ENCODE results near the gene VPS50. TPM values are rescaled to one million over a fixed set of nuclear protein-coding genes. Genes with fewer than 3 reads are reported as not detected.
"Not testable (repeated sequence)": the region's sequence is repeated elsewhere in the genome, so short reads cannot be mapped to it uniquely, and the experiment has no call there.

Gene VPS50
- total and polyA plus RNA-seq, 4 donors = 4.0 to 18.2 (median 11.9) TPM

DNA sequence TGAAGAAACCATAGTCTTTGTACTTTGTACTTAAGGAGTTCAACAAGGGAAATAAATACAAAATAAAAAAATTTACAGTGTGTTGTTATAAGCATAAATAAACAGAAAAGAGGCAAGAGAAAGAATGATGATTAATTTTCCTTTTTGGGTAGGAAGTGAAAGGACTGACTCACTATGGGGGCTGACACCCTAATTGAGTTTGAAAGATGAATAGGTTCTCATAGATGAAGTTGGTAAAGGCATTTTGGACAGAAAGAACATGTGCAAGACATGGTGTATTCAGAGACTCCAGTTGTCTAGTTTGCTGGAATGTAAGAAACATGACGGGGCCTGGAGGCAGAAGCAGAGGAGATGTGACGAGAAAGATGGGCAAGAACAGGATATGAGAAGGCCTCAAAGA lies 83.7 kb downstream of the VPS50 start:
- no peak for DNase-seq (ENCODE audit: low spot score)
- Histone ChIP-seq H3K4me1 (ENCODE audit: control insufficient read depth in 4 of 4, insufficient read depth in 4 of 4, low read length in 3 of 4) (no peaks in the 10 kb centered on the region), H3K9me3 (ENCODE audit: control insufficient read depth in 4 of 4, low read length in 3 of 4) (no peaks in the 10 kb centered on the region), H3K27ac (ENCODE audit: low read depth in 1 of 2, low read length in 2 of 2) (no peak overlapping the region), H3K4me3 (ENCODE audit: low read depth in 1 of 3, low read length in 3 of 3) (no peak overlapping the region), H3K27me3 (ENCODE audit: control insufficient read depth in 4 of 4, insufficient read depth in 4 of 4, low read length in 3 of 4) (no peaks in the 10 kb centered on the region), H3K36me3 (ENCODE audit: control insufficient read depth in 4 of 4, insufficient read depth in 3 of 4, low read depth in 1 of 4, low read length in 3 of 4) (peaks cover 0 to 19% (median 9%) of the 10 kb centered on the region in 4 donors), H3K9ac (ENCODE audit: low read depth in 1 of 2, low read length in 2 of 2) (no peak overlapping the region)
- 95% methylated on average over 2 of the region's 2 CpGs for WGBS
- no peak for TF ChIP-seq TAF1 (conservative IDR thresholded peaks at IDR 0.05)

- peaks cover 0 to 21% (median 10%) of the 10 kb centered on the region in 4 donors for H3K36me3 ChIP-seq (ENCODE audit: control insufficient read depth in 4 of 4, insufficient read depth in 3 of 4, low read depth in 1 of 4, low read length in 3 of 4)
- TF ChIP-seq EGR1 (IDR thresholded peaks at IDR 0.05; ENCODE audit: low read depth in 2 of 2) = no peak
- TF ChIP-seq, protein P1, sequence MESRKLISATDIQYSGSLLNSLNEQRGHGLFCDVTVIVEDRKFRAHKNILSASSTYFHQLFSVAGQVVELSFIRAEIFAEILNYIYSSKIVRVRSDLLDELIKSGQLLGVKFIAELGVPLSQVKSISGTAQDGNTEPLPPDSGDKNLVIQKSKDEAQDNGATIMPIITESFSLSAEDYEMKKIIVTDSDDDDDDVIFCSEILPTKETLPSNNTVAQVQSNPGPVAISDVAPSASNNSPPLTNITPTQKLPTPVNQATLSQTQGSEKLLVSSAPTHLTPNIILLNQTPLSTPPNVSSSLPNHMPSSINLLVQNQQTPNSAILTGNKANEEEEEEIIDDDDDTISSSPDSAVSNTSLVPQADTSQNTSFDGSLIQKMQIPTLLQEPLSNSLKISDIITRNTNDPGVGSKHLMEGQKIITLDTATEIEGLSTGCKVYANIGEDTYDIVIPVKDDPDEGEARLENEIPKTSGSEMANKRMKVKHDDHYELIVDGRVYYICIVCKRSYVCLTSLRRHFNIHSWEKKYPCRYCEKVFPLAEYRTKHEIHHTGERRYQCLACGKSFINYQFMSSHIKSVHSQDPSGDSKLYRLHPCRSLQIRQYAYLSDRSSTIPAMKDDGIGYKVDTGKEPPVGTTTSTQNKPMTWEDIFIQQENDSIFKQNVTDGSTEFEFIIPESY (IDR thresholded peaks at IDR 0.05) = no peak
- no peaks in the 10 kb centered on the region for H3K4me1 ChIP-seq (ENCODE audit: control insufficient read depth in 4 of 4, insufficient read depth in 4 of 4, low read length in 3 of 4)
- no peak overlapping the region for H3K9ac ChIP-seq (ENCODE audit: low read depth in 1 of 2, low read length in 2 of 2)
- H3K27me3 ChIP-seq (ENCODE audit: control insufficient read depth in 4 of 4, insufficient read depth in 4 of 4, low read length in 3 of 4) = no peaks in the 10 kb centered on the region
- H3K27ac ChIP-seq (ENCODE audit: low read depth in 1 of 2, low read length in 2 of 2) = no peak overlapping the region
- H3K4me3 ChIP-seq (ENCODE audit: low read depth in 1 of 3, low read length in 3 of 3) = no peak overlapping the region
- no peaks in the 10 kb centered on the region for H3K9me3 ChIP-seq (ENCODE audit: control insufficient read depth in 4 of 4, low read length in 3 of 4)
- DNase-seq (ENCODE audit: low spot score) = no peak
These were observed 84.6 kb downstream of the VPS50 start for GRCh38 chr7:93316730-93317129.

DNA sequence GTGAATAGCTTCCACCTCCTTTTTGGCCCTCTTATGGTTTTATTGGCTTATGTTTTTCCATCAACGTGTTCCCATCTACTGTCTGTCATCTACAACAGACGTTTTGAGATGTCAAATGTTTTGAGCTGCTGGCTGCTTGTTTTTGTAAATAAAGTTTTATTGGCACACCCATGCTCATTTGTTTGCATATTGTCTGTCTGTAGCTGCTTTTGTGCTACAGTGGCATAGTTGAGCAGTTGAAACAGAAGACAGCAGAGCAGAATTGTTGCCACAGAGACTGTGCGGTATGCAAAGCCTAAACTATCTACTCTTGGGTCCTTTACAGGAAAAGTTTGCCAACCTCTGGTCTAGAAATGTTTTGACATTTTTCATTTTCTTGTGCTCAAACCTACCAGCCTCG lies 88.7 kb downstream of the VPS50 start:
- DNase-seq (ENCODE audit: low spot score) = no peak
- TF ChIP-seq, protein P2, sequence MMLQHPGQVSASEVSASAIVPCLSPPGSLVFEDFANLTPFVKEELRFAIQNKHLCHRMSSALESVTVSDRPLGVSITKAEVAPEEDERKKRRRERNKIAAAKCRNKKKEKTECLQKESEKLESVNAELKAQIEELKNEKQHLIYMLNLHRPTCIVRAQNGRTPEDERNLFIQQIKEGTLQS (IDR thresholded peaks at IDR 0.05) = no peak
- TF ChIP-seq, protein P1 (IDR thresholded peaks at IDR 0.05) = no peak
- TF ChIP-seq SP1 (IDR thresholded peaks at IDR 0.05) (no peak), TAF1 (conservative IDR thresholded peaks at IDR 0.05) (no peak), NR2F2 (IDR thresholded peaks at IDR 0.05) (no peak), HNF4G (IDR thresholded peaks at IDR 0.05) (no peak), FOXA2 (IDR thresholded peaks at IDR 0.05) (no peak), YY1 (IDR thresholded peaks at IDR 0.05) (no peak)
- TF ChIP-seq, protein P3, sequence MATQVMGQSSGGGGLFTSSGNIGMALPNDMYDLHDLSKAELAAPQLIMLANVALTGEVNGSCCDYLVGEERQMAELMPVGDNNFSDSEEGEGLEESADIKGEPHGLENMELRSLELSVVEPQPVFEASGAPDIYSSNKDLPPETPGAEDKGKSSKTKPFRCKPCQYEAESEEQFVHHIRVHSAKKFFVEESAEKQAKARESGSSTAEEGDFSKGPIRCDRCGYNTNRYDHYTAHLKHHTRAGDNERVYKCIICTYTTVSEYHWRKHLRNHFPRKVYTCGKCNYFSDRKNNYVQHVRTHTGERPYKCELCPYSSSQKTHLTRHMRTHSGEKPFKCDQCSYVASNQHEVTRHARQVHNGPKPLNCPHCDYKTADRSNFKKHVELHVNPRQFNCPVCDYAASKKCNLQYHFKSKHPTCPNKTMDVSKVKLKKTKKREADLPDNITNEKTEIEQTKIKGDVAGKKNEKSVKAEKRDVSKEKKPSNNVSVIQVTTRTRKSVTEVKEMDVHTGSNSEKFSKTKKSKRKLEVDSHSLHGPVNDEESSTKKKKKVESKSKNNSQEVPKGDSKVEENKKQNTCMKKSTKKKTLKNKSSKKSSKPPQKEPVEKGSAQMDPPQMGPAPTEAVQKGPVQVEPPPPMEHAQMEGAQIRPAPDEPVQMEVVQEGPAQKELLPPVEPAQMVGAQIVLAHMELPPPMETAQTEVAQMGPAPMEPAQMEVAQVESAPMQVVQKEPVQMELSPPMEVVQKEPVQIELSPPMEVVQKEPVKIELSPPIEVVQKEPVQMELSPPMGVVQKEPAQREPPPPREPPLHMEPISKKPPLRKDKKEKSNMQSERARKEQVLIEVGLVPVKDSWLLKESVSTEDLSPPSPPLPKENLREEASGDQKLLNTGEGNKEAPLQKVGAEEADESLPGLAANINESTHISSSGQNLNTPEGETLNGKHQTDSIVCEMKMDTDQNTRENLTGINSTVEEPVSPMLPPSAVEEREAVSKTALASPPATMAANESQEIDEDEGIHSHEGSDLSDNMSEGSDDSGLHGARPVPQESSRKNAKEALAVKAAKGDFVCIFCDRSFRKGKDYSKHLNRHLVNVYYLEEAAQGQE (IDR thresholded peaks at IDR 0.05) = no peak
- no peak overlapping the region for H3K9ac ChIP-seq (ENCODE audit: low read depth in 1 of 2, low read length in 2 of 2)
- no peaks in the 10 kb centered on the region for H3K4me1 ChIP-seq (ENCODE audit: control insufficient read depth in 4 of 4, insufficient read depth in 4 of 4, low read length in 3 of 4)
- H3K27me3 ChIP-seq (ENCODE audit: control insufficient read depth in 4 of 4, insufficient read depth in 4 of 4, low read length in 3 of 4) = no peaks in the 10 kb centered on the region
- 98% methylated on average over 4 of the region's 4 CpGs for WGBS
- H3K27ac ChIP-seq (ENCODE audit: low read depth in 1 of 2, low read length in 2 of 2) = no peak overlapping the region
- no peaks in the 10 kb centered on the region for H3K9me3 ChIP-seq (ENCODE audit: control insufficient read depth in 4 of 4, low read length in 3 of 4)
- peaks cover 0 to 9% (median 1%) of the 10 kb centered on the region in 4 donors for H3K36me3 ChIP-seq (ENCODE audit: control insufficient read depth in 4 of 4, insufficient read depth in 3 of 4, low read depth in 1 of 4, low read length in 3 of 4)
- H3K4me3 ChIP-seq (ENCODE audit: low read depth in 1 of 3, low read length in 3 of 3) = no peak overlapping the region

DNA sequence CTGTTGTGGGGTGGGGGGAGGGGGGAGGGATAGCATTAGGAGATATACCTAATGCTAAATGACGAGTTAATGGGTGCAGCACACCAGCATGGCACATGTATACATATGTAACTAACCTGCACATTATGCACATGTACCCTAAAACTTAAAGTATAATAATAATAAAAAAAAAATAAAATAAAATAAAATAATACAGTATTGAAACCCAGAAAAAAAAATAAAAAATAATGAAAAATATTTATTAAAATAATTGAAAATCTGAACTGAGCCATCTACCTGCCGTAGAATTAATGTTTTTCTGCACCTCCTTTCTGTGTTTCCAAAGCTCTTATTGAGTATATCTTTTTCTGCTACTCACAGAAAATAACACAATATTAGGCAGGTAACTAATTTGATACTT lies 94.1 kb downstream of the VPS50 start:
- DNase-seq (ENCODE audit: low spot score); H3K4me3 ChIP-seq (ENCODE audit: low read depth in 1 of 3, low read length in 3 of 3); H3K9me3 ChIP-seq (ENCODE audit: control insufficient read depth in 4 of 4, low read length in 3 of 4); H3K27ac ChIP-seq (ENCODE audit: low read depth in 1 of 2, low read length in 2 of 2); H3K9ac ChIP-seq (ENCODE audit: low read depth in 1 of 2, low read length in 2 of 2); H3K36me3 ChIP-seq (ENCODE audit: control insufficient read depth in 4 of 4, insufficient read depth in 3 of 4, low read depth in 1 of 4, low read length in 3 of 4); H3K27me3 ChIP-seq (ENCODE audit: control insufficient read depth in 4 of 4, insufficient read depth in 4 of 4, low read length in 3 of 4); H3K4me1 ChIP-seq (ENCODE audit: control insufficient read depth in 4 of 4, insufficient read depth in 4 of 4, low read length in 3 of 4): not testable (repeated sequence)
- WGBS = 100% methylated on average over 1 of the region's 2 CpGs

Data from liver (tissue), 9 donors.